GM18519 (cell line): ENCODE data around the gene LSM4.

Source experiments
- ATAC-seq: cut with Tn5 transposase; IDR thresholded peaks from one replicate; pipeline ENCODE4 v1.9.1; 2021; ENCODE audit warnings: mild to moderate bottlenecking, moderate library complexity; ENCODE audit not compliant: unreplicated experiment, low FRiP score

LSM4 gene

GRCh38 chr19:18280247-18281081 lies 42.4 kb downstream of the LSM4 start:
- ATAC-seq, result no peak

- no peak for ATAC-seq
Measured at GRCh38 chr19:18279516-18280246, 43.2 kb downstream of the LSM4 start.

GRCh38 chr19:18279266-18279515 lies 43.7 kb downstream of the LSM4 start:
- ATAC-seq, result no peak

GRCh38 chr19:18278521-18279265 lies 44.2 kb downstream of the LSM4 start:
- ATAC-seq, result no peak

DNA sequence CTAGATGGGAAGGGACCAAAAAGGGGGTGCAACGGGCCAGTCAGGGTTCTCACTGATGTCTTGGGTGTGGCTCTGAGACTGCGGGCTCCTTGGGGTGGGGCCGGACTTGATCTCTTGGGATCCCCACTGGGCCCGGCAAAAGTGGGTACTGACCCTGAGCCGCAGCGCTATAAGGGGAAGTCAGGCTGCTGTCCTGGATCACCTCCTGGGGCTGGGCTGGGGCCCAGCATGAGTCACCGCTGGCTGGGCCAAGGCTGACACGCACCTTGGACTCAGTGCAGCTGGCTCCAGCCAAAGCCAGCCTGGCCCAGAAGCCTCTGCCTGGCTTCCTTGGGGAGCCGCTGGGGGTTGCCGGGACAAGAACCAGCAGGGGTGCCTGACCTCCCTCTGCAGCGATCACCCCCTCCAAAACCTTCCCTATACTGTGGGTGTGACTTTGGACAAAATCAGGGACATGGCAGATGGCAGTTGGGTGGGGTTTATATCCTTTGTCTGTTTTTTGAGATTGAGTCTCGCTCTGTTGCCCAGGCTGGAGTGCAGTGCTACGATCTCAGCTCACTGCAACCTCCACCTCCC lies 48.0 kb downstream of the LSM4 start:
- ATAC-seq, result no peak

- no peak for ATAC-seq
Measured at GRCh38 chr19:18274219-18274780, 48.6 kb downstream of the LSM4 start, which contains the start of gene IQCN. TSS of gene IQCN (minus strand) at chr19:18274452. CDS start at chr19:18269478, 4,974 bp downstream.

DNA sequence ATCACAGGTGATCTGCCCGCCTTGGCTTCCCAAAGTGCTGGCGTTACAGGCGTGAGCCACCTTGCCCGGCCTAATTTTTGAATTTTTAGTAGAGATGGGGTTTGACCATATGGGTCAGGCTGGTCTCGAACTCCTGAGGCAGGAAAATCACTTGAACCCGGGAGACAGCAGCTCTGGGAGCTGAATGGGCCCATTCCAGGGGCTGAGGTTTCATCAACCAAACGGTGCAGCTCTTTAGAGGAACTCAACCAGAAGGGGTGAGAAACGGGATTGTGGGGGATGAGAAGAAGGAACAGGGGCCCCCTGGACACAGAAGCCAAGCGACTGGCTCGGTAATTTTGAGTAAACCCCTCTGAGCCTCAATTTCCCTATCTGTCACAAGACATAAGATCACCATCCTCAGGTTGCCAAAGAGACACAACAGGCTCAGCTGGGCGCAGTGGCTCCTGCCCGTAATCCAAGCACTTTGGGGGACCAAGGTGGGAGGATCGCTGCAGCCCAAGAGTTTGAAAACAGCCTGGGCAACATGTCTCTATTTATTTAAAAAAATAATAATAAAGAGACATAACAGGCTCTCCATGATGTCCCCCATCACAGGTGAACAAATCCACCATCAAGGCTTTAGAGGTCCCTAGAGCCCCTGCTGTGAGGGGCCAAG lies 49.2 kb downstream of the LSM4 start:
- ATAC-seq, result no peak

DNA sequence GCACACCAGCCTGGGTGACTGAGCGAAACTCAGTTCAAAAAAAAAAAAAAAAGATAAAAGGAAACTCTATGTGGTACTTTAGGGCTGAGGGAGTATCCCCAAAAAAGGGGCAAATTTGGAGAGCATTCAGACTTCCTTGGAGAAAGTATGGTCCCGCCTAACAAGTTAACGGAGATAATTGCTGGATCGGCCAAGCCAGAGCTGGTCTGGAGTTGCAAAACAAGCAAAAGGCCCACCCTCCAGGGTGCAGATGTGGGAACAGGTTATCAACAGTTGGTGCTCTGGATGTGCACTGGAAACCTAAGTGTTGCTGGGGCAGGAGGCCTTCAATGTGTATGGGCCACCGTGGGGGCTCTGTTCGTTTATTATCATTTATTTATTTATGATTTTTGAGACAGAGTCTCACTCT lies 51.4 kb downstream of the LSM4 start:
- ATAC-seq, result no peak

DNA sequence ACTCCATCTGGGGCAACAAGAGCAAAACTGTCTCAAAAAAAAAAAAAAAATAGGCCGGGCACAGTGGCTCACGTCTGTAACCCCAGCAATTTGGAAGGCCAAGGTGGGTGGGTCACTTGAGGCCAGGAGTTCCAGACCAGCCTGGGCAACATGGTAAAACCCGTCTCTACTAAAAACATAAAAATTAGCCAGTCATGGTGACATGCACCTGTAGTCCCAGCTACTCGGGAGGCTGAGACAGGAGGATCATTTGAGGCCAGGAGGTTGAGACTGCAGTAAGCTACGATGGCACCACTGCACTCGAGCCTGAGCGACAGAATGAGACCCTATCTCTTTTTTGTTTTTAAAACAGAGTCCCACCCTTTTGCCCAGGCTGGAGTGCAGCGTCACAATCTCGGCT lies 52.5 kb downstream of the LSM4 start:
- ATAC-seq, result no peak

DNA sequence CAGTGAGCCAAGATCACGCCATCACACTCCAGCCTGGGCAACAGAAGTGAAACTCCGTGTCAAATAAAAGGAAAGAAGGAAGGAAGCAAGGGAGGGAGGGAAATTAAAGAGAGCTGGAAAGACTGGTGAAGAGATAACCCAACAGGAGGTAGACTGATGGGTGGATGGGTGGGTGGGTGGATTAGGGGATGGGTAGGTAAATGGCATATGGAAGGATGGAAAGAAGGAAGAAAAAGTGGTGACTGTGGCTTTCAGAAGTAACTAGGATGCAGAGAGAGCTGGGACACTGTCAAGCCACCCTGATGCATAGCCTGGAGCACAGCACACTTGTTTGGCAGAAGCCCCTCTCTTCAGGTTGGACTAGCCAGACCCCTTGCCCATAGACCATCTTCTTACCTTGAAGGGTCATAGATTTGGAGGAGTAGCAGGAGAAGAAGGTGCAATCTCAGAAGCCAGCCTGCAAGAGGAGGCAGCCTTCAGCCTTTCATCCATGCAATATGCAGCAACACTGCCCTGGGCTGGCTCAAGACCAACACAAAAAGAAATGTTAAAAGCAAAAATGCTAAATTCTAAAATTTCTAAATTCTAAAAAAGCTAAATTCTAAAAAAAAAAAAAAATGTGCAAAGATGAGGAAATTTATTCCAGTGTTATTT lies 53.7 kb downstream of the LSM4 start:
- ATAC-seq, result no peak

GRCh38 chr19:18266771-18267686 lies 55.8 kb downstream of the LSM4 start:
- ATAC-seq, result no peak

DNA sequence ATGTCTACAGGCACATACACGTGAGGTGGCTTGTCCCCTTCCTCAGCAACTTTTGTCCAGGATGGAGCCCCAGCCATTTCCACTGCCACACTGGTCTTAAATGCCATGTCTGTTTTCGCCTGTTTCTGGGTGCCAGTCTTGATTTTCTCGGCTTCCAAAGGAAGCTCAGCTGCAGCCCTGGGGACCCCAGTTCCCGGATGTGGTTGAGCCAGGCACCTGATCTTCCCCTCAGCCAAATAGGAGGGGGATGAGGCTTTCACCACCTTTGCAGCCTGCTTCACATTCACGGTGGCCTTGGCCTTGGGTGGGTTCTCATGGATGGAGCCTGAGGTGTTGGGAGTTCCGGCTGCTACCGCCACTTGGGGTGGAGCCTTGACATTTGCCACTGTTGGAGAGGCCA lies 57.3 kb downstream of the LSM4 start:
- no peak for ATAC-seq

DNA sequence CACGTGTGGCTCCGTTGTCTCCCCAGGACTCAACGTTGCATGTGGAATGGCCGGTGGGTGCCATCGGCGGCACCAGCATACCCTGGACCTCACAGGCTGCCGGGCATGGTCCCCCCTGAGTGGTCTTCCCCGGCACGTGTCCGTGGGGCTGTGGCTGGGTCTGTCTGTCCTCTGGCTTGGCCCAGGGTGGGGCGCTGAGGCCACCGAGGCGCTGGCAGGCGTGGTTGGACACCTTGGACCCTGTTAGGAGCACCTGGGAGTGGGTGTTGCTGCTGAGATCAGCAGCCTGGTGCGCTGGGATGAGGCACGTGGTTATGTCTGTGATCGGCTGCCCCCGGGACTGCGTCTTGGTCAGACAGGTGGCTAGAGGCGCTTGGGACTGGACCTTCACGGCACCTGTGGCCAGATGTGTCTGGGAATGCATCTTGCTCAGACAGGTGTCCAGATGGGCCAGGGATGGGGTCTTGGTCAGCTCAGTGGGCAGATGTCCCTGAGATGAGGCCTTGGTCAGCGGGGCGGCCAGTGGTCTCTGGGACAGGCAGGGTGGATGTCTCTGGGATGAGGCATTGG lies 57.8 kb downstream of the LSM4 start:
- no peak for ATAC-seq

GRCh38 chr19:18264137-18264854 lies 58.6 kb downstream of the LSM4 start:
- ATAC-seq, result no peak

- ATAC-seq, result no peak
Measured at GRCh38 chr19:18263324-18264136, 59.3 kb downstream of the LSM4 start.

DNA sequence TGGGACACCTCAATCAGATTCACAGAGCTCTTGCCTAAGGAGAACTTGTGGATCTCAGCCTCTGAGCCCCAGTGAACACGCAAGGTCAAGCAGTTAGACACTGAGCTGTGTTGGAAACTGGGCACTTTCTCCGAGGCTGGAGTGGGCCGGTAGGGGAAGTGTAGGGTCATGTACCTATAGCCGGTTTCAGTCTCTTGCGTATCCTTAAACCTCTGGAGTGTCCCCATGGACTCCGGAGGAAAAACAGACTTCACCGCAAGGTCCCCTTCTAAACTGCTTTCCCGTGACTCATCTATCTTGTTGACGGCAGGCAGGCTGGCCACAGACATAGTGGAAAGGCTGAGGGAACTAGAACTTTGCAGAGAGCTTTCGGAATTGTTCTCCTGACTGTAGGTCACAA lies 60.0 kb downstream of the LSM4 start:
- ATAC-seq, result no peak

GRCh38 chr19:18262144-18262543 lies 60.7 kb downstream of the LSM4 start:
- ATAC-seq, result no peak
